ENCODE data around the gene EZH1.

DNA sequence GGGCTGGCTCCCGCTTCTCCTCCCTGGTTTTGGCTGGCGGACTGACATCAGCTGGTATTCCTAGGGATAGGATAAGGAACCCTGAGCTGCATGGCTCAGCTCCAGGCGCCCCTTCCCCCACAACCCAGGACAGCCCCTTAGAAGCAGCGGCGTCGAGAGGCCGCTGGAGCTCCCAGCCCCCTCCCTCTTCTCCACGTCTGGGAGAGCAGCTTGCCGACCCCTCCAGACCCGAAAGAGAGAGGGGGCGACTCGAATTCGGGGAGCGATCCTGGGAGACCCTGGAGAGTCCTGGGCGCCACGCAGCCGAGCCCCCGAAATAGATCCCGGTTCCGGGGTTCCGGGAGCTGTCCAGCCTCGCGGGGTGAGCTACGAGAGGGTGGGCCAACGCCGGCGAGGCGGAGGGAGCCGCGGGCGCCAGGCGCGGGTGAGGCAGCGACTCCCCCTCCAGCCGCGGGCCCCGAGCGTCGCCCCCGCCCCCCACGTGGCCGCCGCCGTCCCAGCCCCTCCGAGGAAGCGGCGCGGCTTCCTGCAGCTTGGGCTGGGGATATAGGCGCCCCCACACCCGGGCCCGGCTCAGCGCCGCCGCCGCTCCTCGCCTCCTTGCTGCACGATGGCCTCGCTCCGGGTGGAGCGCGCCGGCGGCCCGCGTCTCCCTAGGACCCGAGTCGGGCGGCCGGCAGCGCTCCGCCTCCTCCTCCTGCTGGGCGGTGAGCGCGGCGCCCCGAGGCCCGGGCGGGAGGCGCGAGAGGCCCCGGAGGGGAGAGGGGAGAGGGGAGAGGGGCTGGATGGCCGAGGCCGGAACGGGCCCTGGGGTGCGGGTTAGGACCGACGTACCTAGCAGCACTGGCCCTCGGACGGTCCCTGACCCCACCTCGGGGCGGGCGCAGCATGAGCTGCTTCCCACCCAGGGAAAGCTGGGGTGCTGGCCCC, 16.1 kb upstream of the EZH1 start, which contains the start of gene RAMP2:
- TF ChIP-seq CTCF (IDR thresholded peaks at IDR 0.05): peak in 1 of 6 experiments; percentile 10
- no peak for TF ChIP-seq POLR2A (IDR thresholded peaks at IDR 0.05)
